ENCODE measurements around the gene MYOG. TPM values are rescaled to one million over a fixed set of nuclear protein-coding genes. Genes with fewer than 3 reads are reported as not detected.

The MYOG gene
- not detected for total RNA-seq
- total RNA-seq (2013), result not detected

- Histone ChIP-seq H3K36me3 (ENCODE audit: control insufficient read depth, insufficient read depth, low read length) (no peaks in the 10 kb centered on the region), H3K27me3 (ENCODE audit: control insufficient read depth, insufficient read depth, low read length) (no peaks in the 10 kb centered on the region), H3K4me3 (ENCODE audit: low read length) (no peak within 1 kb of the TSS), H3K27ac (ENCODE audit: low read length) (no peak within 1 kb of the TSS), H3K4me1 (ENCODE audit: control insufficient read depth, insufficient read depth, low read length) (no peaks in the 10 kb centered on the region), H3K9me3 (ENCODE audit: control insufficient read depth, insufficient read depth, low read length) (no peaks in the 10 kb centered on the region)
- intact Hi-C loops (cut with micrococcal nuclease), result no loop called here
- DNase-seq, result no peak
- Mint-ChIP-seq H3K4me3 (no peak within 1 kb of the TSS), H3K36me3 (no peaks in the 10 kb centered on the region), H3K9me3 (no peaks in the 10 kb centered on the region), H3K4me1 (no peaks in the 10 kb centered on the region), H3K27me3 (ENCODE audit: low read depth in 2 of 2) (peaks cover 7 to 12% of the 10 kb centered on the region in 2 donors), H3K27ac (no peak within 1 kb of the TSS)
- TF ChIP-seq CTCF (IDR thresholded peaks at IDR 0.05), result no peak
- 90% methylated on average over 33 of the region's 36 CpGs for WGBS (ENCODE audit: insufficient coverage)
- no peak for ATAC-seq
Observed at GRCh38 chr1:203085528-203086406, at the start of gene MYOG. Gene MYOG (minus strand): TSS chr1:203086012. CDS start chr1:203085961, 51 bp downstream.

- H3K4me3 Mint-ChIP-seq, result no peak overlapping the region
Observed at GRCh38 chr1:203133970-203134725, 48.3 kb upstream of the MYOG start.

DNA sequence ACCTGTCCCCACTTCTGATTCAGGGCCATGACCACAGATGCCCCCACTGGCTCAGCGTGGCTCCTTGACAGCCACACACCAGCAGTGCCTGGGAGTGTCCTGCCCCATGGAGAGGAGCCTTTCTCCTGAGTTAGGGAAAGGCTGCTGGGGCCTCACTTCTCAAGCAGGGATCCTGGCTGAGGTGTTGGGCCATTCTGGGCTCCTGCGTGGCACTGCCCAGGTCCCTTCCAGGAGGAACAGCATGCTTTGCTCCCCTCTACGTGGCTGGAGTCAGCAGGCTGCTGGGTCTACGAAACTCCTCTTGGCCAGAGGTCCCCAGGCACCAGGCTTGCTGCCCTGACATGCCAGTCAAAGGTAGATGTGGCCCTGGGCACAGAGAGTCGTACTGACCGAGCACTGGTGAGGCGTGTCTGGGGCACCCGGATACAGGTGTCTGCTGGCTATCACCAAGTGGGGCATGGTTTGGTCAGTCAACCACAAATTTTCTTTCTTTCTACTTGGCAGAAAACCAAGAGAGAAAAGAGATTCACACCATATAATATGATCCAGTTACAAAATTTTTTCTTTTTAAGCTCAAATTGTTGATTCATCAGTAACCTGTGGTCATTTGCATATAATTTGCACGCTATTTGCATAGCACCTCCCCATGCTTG is 45.9 kb upstream of the MYOG start:
- ATAC-seq, result no peak
- Histone ChIP-seq H3K27ac (ENCODE audit: low read length) (no peak overlapping the region), H3K36me3 (ENCODE audit: control insufficient read depth, insufficient read depth, low read length) (no peaks in the 10 kb centered on the region), H3K9me3 (ENCODE audit: control insufficient read depth, insufficient read depth, low read length) (no peaks in the 10 kb centered on the region), H3K27me3 (ENCODE audit: control insufficient read depth, insufficient read depth, low read length) (peaks cover 6% of the 10 kb centered on the region), H3K4me3 (ENCODE audit: low read length) (no peak overlapping the region), H3K4me1 (ENCODE audit: control insufficient read depth, insufficient read depth, low read length) (peaks cover 24% of the 10 kb centered on the region)
- intact Hi-C loops (cut with micrococcal nuclease), result no loop called here
- no peak overlapping the region for H3K27ac Mint-ChIP-seq
- DNase-seq, result no peak
- no peak for TF ChIP-seq CTCF (IDR thresholded peaks at IDR 0.05)
- H3K27me3 Mint-ChIP-seq (ENCODE audit: low read depth in 2 of 2), result peaks cover 35 to 37% of the 10 kb centered on the region in 2 donors
- H3K36me3 Mint-ChIP-seq, result no peaks in the 10 kb centered on the region
- no peaks in the 10 kb centered on the region for H3K9me3 Mint-ChIP-seq
- H3K4me3 Mint-ChIP-seq, result no peak overlapping the region
- 77% methylated on average over 9 of the region's 9 CpGs for WGBS (ENCODE audit: insufficient coverage)
- H3K4me1 Mint-ChIP-seq, result peaks cover 5 to 17% of the 10 kb centered on the region in 2 donors

More at GRCh38 chr1:203133970-203134725, 48.3 kb upstream of the MYOG start:
- 84% methylated on average over 11 of the region's 12 CpGs for WGBS (ENCODE audit: insufficient coverage)
- Histone ChIP-seq H3K4me3 (ENCODE audit: low read length) (no peak overlapping the region), H3K4me1 (ENCODE audit: control insufficient read depth, insufficient read depth, low read length) (peaks cover 8% of the 10 kb centered on the region), H3K36me3 (ENCODE audit: control insufficient read depth, insufficient read depth, low read length) (no peaks in the 10 kb centered on the region), H3K27me3 (ENCODE audit: control insufficient read depth, insufficient read depth, low read length) (no peaks in the 10 kb centered on the region), H3K9me3 (ENCODE audit: control insufficient read depth, insufficient read depth, low read length) (no peaks in the 10 kb centered on the region), H3K27ac (ENCODE audit: low read length) (no peak overlapping the region)
- intact Hi-C loops (cut with micrococcal nuclease), result no loop called here
- H3K36me3 Mint-ChIP-seq, result no peaks in the 10 kb centered on the region
- DNase-seq (no peak), ATAC-seq (no peak)
- peaks cover 13 to 24% of the 10 kb centered on the region in 2 donors for H3K27me3 Mint-ChIP-seq (ENCODE audit: low read depth in 2 of 2)
- no peak for TF ChIP-seq CTCF (IDR thresholded peaks at IDR 0.05)
- no peaks in the 10 kb centered on the region for H3K9me3 Mint-ChIP-seq
- H3K4me1 Mint-ChIP-seq, result peaks cover 5 to 10% of the 10 kb centered on the region in 2 donors
- H3K27ac Mint-ChIP-seq, result no peak overlapping the region

All from natural killer cell (primary cell).